Stimulated activated CD8-positive, alpha-beta memory T cell treated with anti-CD3 and anti-CD28 coated beads, Interleukin-4, amount 100 ng/mL, for 1 hour (primary cell): ENCODE results near the gene TMEM200B.
"Not testable (repeated sequence)": the region's sequence is repeated elsewhere in the genome, so short reads cannot be mapped to it uniquely, and the experiment has no call there.

Experiments used
- DNase-seq, 2 donors: peaks; one replicate each; pipeline ENCODE4 v3.0.0-alpha.2; 2020; ENCODE audit warnings: low read depth in 2 of 2, low spot score in 1 of 2

The TMEM200B gene

DNA sequence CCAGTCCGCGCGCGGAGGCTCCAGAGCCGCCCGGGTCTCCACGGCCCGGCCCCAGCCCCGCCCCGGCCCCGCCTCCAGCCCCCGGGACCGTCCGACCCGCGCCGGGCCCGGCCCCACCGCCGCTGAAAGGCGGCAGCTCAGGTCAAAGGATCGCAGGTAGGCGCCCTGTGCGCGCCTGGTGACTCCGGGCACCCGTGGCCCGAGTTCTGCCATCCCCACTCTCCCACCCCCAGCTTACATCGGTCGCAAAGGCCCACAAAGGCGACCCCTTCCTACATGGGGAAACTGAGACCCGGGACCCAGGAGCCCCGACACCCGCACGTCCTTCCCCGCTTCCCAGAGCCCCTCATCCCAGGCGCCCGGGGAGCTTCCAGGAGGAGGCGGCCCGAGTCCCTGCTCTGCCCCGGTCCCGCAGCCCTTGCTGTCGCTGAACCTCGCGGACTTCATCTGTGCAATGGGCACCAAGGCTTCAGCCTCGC is at the start of gene TMEM200B:
TMEM200B (minus strand) TSS at position 17 of the 479 bp plus-strand sequence. CDS start 2,075 bp downstream, outside the sequence.
- no peak for DNase-seq

DNA sequence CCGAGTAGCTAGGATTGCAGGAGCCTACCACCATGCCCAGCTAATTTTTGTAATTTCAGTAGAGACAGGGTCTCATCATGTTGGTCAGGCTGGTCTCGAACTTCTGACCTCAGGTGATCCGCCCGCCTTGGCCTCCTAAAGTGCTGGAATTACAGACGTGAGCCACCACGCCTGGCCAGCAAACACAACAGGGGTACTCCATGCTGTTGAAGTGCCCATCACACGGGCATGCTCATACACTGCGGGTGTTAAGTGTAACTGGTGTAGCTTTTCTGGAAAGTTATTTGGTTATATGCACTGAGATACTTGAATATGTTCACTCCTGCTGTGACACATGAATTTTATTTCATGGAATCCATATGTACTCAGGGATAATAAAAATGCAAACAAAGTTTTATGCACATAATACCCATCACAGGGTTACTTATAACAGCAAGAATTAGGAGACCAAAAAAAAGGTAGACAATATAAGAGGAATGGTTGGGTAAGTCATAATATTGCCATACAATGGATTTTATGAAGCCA is 48.8 kb upstream of the TMEM200B start:
- no peak for DNase-seq

DNA sequence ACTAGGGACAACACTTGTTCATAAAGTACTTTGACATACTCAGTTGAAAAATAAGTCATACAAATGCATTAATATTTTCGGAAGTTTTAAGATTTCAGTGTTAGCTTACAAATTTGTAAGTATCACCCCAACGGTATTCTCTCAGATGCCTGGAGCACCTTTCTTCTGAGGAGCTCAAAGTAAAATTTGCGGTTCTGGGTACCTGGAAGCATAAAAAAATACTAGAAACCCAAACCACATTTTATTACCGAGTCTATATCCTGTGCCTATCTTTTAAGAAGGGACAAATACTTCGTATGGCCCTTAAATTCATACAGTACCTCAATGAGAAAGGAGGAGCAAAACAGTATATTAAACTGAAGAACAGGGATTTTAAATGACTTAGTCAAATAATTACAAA is 47.8 kb upstream of the TMEM200B start:
- DNase-seq = no peak

DNA sequence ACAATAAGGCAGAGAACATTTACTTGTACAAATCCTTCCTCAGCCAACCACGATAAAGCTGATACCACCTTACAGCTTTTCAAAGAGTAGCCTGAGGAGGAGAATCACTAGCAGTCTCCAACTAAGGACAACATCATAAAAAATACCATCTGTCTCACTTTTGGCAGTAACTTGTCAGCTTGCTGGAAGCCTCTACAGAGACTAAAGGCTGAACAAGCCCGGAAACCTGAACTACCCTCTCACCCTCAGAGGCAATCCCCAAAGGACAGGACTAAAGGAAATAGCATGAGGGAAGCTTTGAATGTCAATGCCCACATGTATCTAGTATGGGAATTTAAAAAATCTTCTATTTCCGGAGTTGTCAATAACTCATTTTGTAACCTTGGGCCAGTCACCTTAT is 47.4 kb upstream of the TMEM200B start:
- no peak for DNase-seq

DNA sequence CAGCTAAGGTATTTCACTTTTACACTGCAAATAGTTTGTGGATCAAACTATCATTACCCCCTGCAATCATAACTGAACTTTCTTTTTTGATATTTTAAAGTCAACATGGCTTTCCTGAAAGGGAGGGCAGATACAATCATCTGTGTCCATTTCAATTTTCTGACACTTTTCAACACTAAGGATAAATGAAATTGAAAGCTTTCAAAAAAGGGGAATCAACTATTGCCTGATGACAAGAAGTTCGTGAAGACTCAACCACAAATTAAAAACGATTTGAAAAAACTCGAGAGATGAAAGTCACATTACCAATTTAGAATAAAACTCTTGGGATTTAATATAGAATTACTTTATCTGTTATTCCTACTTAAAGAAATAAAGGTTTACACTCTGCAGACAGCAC is 46.3 kb upstream of the TMEM200B start:
- no peak for DNase-seq

DNA sequence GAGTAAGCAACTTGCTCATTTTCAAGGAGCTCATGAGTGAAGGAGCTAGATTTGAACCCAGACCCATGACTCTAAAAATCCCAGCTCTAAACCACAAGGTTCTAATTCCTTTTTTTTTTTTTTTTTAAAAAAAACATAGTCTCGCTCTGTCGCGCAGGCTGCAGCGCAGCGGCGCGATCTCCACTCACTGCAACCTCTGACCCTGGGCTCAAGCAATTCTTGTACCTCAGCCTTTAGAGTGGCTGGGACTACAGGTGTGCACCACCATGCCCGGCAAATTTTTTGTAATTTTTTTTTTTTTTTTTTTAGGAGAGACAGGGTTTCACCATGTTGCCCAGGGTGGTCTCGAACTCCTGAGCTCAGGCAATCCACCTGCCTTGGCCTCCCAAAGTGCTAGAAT is 44.2 kb upstream of the TMEM200B start:
- no peak for DNase-seq

DNA sequence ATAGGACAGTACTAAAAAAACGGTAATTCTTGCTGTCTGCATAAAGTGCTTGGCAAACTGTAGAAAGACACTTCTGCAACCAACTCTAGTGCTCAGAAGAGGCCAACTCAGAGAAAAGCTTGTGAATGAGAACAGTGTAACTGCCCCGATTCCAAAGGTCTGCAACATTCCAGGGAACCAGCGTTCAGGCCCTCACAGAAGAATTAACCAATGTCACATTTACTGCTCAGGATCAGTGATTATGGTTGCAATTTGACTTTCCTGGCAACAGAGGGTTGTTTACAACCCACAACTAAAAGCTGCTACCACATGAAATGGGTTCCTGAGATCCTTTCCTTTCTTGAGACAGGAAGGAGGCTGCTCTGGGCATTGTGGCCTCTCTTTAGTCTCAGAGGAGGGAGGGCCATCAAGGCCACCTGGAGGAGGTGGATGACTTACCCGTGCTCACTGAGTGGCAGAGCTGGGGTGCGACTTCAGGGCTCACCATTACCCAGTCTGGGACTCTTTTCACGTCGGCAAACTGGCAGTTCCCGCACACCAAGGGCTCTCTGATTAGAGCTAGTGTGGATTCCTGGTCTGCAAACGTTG is 42.7 kb upstream of the TMEM200B start:
- no peak for DNase-seq

DNA sequence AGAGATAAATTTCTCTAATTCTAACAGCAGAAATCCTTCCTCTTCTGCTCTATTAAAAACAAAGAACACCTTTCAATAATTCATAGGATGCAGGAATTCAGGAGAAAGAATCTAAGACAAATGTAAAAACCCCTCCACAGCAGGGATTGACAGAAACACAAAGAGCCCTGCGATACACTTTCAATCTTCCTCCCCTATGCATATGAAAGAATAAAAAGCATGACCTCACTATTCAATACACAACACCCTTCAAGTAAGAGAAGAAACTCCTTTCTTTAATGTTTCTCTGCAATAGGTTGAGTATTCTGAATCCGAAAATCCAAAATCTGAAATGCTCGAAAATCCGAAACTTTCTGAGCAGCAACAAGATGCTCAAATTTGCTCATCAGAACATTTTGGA is 40.9 kb upstream of the TMEM200B start:
- no peak for DNase-seq

DNA sequence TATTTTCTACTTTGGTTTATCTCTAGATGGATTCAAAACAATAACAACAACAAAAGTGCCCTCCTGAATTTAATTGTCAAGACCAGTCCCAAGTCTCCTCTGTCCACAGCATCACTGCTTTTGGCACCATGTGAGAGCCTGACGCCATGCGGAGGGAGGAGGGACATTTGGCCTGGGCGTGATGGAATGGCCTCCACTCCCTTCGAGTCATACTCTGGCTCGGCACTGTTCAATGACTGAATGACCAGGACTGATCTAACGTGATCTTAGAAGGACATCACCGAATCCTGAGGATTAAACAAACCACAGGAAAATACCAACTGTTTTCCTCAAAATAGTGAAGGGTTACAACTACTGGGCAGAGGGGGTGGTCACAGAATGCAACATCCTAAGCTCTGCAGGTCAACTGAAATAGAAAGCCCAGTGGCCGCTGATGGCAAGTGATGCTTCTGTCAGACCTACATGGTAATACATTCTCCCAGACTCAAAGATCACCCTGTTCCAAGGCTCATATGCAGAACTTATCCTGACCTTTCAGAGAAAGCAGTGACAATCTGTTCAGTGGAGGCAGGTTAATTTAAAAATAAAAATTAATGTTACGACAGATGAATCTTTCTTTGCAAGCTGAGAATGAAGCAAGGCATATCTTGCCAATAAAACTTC is 38.9 kb upstream of the TMEM200B start:
- DNase-seq = no peak

DNA sequence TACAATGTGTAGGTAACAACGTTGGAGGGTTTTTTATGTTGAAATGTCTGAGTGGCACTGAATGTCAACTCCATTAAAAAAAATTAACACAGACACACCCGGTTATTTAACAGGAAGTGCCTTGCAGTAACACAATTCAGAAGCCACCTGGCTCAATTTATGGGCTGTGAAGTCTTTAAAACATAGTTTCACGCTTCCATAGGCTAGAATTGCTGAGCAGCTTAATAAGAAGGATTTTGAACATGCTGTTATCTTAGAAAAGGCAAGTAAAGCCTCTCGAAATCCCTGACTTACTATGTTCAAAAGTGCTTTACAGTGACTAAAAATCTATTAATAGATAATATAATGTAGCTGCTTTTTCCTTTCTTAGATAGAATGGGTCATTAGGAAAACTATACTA is 38.3 kb upstream of the TMEM200B start:
- DNase-seq = no peak

DNA sequence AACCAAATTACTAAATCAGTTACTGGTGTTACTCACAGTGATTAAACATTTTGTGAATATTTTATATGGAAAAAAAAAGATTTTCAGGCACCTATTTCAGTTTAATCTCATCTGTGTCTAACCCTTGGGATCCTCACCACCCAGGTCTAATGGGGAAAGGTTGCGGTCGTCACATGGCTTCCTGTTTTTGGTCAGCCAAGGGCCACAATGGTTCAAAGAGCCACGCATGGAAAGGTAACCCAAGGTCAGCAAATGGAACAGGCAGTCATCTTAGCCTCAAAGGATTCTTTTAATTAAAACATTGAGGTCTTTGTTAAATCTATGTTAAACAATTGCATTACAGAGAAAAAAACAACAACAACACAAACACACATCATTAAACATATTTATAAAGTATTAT is 36.1 kb upstream of the TMEM200B start:
- no peak for DNase-seq

DNA sequence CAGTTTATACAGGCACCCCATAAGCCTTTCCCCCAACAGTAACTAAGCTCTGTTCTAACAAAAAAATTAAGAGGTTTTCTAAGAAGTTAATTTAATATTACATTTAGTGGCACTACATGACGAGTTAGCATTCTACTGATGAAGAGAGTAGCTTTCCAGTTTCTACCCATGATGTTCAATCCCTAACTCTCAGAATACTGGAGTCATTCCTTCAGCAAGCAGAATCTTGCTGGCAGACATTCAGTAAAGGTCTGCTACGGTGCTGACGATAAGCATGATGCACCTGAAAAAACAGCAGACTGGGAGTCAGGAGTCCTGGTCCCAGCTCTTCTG is 33.5 kb upstream of the TMEM200B start:
- no peak for DNase-seq

DNA sequence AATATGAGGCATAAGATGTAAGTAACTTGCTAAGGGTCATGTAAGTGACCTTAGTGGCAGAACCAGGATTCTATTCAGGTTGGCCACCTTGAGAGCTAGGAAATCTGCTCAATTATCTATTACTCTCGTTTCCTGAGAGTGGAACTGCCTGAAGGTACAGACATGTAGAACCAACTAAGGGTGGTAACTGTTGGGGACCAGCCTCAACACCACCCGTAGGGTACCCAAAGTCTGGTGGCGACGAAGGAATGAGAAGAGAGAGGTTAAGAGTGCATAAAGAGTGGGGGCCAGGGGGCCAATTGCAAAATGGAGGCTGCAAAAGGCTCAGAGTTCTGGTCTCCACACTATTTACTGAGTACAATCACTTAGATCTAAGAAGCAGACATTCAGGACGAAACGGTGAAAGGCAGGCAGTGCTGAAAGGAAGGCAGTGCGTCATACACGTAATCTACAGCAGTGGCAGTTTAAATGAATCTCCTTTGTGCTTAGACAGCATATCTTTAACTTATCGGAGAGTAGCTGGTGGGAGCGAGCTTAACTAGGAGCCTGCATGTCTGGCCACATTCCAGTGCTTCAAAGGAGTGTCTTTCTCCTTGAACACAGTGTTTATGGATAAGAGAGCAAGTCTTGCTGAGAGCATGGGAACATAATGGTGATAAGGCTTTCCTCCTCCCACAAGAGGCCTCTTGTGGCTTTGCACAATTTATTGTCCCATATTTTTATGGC is 33.0 kb upstream of the TMEM200B start:
- DNase-seq = no peak

DNA sequence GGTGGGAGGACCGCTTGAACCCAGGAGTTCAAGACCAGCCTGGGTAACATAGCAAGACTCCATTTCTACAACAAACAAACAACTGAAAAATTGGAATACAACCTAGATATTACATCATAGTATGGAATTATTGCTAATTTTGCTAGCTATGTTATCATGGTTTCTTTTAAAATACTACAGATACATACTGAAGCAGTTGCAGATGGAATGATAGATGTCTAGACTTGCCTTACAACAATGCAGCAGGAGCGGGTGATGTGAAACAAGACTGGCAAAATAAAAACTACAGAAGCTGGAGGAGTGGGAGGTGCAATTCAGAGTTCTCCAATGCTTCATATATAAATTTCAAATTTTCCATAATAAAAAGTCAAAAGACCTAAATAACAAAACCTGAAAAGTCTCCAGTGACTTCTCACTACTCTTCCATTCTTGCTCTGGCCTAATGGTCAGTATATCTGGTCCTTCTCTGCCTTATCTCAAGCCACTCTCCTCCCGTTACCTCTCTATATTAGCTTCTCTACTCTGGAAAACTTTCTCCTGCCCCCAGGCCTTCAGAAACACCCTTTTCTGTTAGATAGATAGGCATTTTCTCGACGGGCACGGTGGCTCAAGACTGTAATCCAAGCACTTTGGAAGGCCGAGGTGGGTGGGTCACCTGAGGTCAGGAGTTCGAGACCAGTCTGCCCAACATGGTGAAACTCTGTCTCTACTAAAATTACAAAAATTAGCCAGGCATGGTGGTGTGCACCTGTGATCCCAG is 28.5 kb upstream of the TMEM200B start:
- no peak for DNase-seq

DNA sequence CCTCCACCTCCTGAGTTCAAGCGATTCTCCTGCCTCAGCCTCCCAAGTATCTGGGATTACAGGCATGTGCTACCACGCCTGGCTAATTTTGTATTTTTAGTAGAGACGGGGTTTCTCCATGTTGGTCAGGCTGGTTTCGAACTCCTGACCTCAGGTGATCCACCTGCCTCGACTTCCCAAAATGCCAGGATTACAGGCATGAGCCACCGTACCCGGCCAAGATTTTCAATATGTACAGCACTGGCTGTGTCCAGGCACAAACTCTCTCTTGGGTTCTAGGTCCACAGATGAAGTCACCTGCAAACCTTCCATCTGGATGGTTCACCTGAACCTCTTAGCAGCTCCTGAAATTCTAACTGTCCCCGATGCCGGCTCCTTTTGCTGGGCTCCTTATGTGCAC is 26.6 kb upstream of the TMEM200B start:
- DNase-seq = not testable (repeated sequence)

DNA sequence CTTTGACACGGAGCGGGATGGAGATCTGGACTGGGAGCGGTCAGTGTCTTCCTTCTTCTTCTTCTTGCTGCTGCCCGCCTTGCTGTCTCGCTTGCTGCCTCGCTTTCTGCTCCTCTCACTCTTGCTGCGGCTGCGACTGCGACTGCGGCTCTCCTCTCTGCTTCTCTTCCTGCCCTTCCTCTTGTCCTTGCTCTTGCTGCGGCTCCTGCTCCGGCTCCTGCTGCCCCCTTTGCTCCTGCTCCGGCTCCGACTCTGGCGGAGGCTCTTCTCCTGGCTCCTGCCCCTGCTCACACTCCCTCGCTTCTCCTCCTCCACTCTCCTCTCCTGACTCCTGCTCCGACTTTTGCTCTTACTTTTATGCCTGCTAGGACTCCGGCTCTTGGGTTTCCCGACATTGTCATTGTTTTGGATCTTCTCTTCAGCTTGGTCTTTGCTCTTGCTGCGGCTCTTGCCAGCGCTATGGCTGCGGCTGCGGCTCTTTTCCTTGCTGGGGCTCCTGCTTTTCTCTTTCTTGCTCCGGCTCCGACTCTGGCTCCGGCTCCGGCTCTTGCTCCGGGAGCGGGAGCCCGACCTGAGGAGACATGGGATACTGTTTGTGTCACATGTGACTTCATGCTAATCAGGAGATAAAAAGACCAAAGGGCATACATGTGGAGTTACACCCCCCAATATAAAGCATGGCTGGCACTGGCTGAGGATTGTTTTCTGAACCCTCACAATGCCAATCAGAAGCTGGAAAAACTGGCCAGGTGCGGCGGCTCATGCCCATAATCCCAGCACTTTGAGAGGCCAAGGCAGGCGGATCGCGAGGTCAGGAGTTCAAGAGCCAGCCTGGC is 25.2 kb upstream of the TMEM200B start:
- no peak for DNase-seq

DNA sequence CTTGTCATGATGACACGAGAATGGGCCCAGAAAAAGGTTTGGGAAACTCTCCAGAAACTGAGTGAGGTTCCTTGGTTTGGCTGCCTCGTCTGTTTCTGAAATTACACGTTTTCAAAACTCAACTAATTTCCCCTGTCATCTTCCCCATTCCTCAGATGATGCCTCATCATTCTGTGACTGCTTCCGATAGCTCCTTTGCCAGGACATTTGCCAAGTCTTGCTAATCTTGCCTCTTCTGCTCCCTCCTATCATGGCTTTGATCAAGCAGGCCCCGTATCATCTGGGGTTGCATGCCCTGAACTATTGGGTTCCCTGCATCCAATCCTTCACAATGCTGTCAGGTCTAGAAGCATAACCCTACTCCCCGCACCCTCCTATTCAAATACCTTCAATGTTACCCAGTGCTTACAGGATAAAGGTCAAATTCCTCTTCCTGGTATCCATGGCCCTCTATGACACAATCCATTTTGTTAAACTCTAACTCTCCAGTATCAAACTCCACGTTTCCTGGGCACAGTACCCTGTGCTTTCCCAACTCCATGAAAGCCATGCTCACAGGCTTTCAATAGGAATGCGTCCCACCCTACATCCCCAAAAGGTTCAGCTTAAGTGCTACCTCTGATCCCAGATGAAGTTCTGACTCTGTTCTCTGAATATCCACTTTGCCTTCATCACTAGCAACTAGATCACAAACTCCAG is 22.2 kb upstream of the TMEM200B start:
- DNase-seq = no peak

DNA sequence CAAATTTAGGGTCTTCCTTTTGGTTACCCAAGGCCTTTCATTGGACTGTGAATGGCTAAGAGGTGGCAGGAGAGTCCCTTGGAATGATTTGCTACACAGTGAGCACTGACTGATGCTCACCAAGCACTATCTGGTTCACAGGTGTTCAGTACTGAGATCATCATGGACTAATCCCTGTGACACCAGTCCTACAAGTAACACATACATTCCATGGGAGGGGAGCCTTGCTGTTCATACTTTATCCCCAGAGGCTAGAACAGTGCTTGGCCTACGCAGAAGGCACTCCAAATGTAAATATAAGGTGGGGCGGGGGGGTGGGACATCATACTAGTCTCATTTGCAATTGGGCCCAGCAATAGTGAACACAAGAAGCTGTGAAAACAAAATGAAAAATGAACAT is 20.5 kb upstream of the TMEM200B start:
- no peak for DNase-seq

DNA sequence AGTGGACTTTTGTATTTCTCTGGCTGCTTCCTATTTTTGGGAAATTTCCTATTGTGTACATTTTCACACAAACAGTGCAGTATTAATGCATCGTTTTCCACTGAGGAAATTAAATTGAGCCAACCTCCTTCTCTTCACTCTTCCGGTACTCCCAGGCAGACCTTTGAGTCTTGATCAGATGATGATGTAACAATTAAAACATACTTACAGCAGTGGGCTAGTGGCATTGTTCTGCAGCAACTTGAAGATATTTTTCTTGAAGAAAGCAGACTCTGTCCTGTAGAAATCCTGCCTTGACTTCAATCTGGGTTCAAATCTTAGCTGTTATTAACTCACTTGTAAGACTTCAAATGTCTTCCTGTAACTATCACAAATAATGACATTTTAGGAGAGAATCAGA is 19.0 kb upstream of the TMEM200B start:
- no peak for DNase-seq

DNA sequence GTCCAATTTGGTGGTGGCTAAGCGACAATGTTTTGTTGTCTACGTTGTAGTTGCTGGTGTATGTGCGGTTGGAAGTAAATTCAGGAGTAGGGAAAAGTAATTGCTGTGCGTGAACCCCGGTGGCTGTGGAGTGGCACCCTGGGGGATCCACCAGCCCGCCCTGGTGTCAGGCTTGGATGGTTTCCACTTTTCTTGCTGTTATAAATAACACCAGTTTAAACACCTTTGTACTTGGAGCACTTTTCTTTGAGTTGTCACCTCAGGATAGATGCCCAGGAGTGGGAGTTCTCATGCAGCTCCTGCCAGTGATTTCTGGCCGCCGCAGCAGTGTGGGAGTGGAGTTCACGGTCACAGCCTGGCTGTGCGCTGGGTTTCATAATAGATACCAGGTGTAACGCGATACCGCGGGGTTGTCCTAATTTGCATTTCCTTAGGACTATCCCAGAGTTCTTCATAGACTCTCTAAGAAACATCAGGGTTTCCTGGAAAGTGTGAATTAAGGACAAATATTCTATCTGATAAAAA is 12.8 kb upstream of the TMEM200B start:
- no peak for DNase-seq
